ENCODE measurements around the gene ASAP3. TPM values are rescaled to one million over a fixed set of nuclear protein-coding genes. Genes with fewer than 3 reads are reported as not detected.

The ASAP3 gene
- total and polyA plus RNA-seq, 9 of the 15 experiments (the other 6 are each of a cell fraction or from before 2014, with no cell fraction given) = 1.7 to 31.2 (median 17.4) TPM

DNA sequence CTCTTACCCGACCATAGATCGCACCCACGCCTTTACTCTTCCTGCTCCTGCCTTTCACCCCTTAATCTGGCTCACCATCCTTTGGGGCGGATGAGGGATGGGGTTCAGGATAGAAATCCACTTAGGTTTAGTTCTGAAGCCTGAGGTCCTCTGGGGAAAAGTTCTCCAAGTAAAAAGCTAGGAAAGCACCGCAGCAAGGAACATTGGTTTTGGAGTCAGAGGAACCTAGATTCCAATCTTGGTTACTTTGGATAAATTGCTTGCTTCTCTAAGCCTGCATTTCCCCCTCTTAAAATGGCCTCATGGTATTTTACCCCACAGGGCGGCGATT, 988 bp upstream of the ASAP3 start (continued):
- TF ChIP-seq MAZ (CRISPR knock-in tag; conservative IDR thresholded peaks at IDR 0.05 in 1 of 2, IDR thresholded peaks at IDR 0.05 in 1 of 2) (no peak; a peak in 1 of 4 replicates), ZNF592 (IDR thresholded peaks at IDR 0.05) (no peak), PHB2 (IDR thresholded peaks at IDR 0.05; ENCODE audit: low read depth) (no peak), KDM1A (IDR thresholded peaks at IDR 0.05) (no peak), GABPA (tag; conservative IDR thresholded peaks at IDR 0.05; ENCODE audit: low read depth) (no peak), LCOR (CRISPR knock-in tag; IDR thresholded peaks at IDR 0.05) (0 out of 2 replicates have a peak, but pooled peaks have one; percentile 35), SRF (CRISPR knock-in tag; IDR thresholded peaks at IDR 0.05) (no peak), SMARCC2 (IDR thresholded peaks at IDR 0.05; ENCODE audit: low read depth) (0 out of 2 replicates have a peak, but pooled peaks have one; percentile 53), SP1 (CRISPR knock-in tag; IDR thresholded peaks at IDR 0.05) (no peak), NRF1 (conservative IDR thresholded peaks at IDR 0.05 in 1 of 2, IDR thresholded peaks at IDR 0.05 in 1 of 2) (no peak; a peak in 1 of 4 replicates), THAP7 (CRISPR knock-in tag; IDR thresholded peaks at IDR 0.05) (no peak), MITF (IDR thresholded peaks at IDR 0.05) (no peak), SMARCB1 (IDR thresholded peaks at IDR 0.05; ENCODE audit: insufficient read length, low read depth) (peak; percentile 49), GATA2 (CRISPR knock-in tag; IDR thresholded peaks at IDR 0.05) (0 out of 2 replicates have a peak, but pooled peaks have one; percentile 22), CHD4 (IDR thresholded peaks at IDR 0.05; ENCODE audit: insufficient read depth, insufficient replicate concordance, low read depth, low read length, poor library complexity, severe bottlenecking) (peak; percentile 52), DNMT1 (IDR thresholded peaks at IDR 0.05) (no peak)
- TF ChIP-seq, protein P1, sequence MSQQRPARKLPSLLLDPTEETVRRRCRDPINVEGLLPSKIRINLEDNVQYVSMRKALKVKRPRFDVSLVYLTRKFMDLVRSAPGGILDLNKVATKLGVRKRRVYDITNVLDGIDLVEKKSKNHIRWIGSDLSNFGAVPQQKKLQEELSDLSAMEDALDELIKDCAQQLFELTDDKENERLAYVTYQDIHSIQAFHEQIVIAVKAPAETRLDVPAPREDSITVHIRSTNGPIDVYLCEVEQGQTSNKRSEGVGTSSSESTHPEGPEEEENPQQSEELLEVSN (IDR thresholded peaks at IDR 0.05; ENCODE audit: borderline replicate concordance in 1 of 2, extremely low read depth in 1 of 2, insufficient read depth in 1 of 2, insufficient read length in 1 of 2, low read depth in 1 of 2, low read length in 1 of 2, poor library complexity in 1 of 2, severe bottlenecking in 1 of 2) = no peak
- TF ChIP-seq, protein P2, sequence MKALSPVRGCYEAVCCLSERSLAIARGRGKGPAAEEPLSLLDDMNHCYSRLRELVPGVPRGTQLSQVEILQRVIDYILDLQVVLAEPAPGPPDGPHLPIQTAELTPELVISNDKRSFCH (CRISPR knock-in tag; IDR thresholded peaks at IDR 0.05) = no peak
- TF ChIP-seq, protein P2 (tag; IDR thresholded peaks at IDR 0.05) = no peak; the same call in 1 of the 2 replicates
- TF ChIP-seq, protein P3, sequence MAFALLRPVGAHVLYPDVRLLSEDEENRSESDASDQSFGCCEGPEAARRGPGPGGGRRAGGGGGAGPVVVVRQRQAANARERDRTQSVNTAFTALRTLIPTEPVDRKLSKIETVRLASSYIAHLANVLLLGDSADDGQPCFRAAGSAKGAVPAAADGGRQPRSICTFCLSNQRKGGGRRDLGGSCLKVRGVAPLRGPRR (CRISPR knock-in tag; IDR thresholded peaks at IDR 0.05) = peak; percentile 10; the same call in 1 of the 2 replicates
